Suprapubic skin (tissue), 4 donors: Measurements from ENCODE around the gene NSF. TPM values are rescaled to one million over a fixed set of nuclear protein-coding genes. Genes with fewer than 3 reads are reported as not detected.

Experiments used
- DNase-seq, 2 donors: peaks; one replicate each; pipeline ENCODE4 v3.0.0-alpha.2; 2019; ENCODE audit warnings: low spot score in 2 of 2
- H3K27ac ChIP-seq: fragments of 200-600 bp; sonication (generic); one replicate; pipeline ENCODE4 v1.5.1; 2019
- H3K27me3 ChIP-seq: fragments of 200-600 bp; sonication (generic); one replicate; pipeline ENCODE4 v1.5.1; 2019
- H3K36me3 ChIP-seq: fragments of 200-600 bp; sonication (generic); one replicate; pipeline ENCODE4 v1.5.1; 2019
- H3K4me1 ChIP-seq: fragments of 200-600 bp; sonication (generic); one replicate; pipeline ENCODE4 v1.5.1; 2019
- H3K4me3 ChIP-seq: fragments of 200-600 bp; sonication (generic); one replicate; pipeline ENCODE4 v1.5.1; 2019; ENCODE audit warnings: mild to moderate bottlenecking
- H3K9me3 ChIP-seq: fragments of 200-600 bp; sonication (generic); one replicate; pipeline ENCODE4 v1.5.1; 2019
- CTCF ChIP-seq, 2 donors: fragments of 200-600 bp in 1 of 2; fragments of 450-650 bp in 1 of 2; sonication (generic) in 1 of 2; IDR thresholded peaks; one replicate each; pipeline ENCODE4 v1.5.1; 2016 to 2019; ENCODE audit warnings: antibody characterized with exemption in 2 of 2, mild to moderate bottlenecking in 1 of 2, moderate library complexity in 1 of 2
- EP300 ChIP-seq: sonication (generic); formaldehyde crosslinking; IDR thresholded peaks from one replicate; pipeline ENCODE4 v1.6.1; 2017; ENCODE audit warnings: antibody characterized with exemption
- POLR2A ChIP-seq, 2 donors: fragments of 450-650 bp; IDR thresholded peaks; one replicate each; pipeline ENCODE4 v1.6.1; 2017; ENCODE audit warnings: antibody characterized with exemption in 2 of 2, mild to moderate bottlenecking in 2 of 2, moderate library complexity in 2 of 2
- POLR2AphosphoS5 ChIP-seq, 3 donors: sonication (generic); formaldehyde crosslinking; IDR thresholded peaks; one replicate each; pipeline ENCODE4 v1.6.1; 2017; ENCODE audit warnings: antibody characterized with exemption in 3 of 3
- WGBS: methylation state at CpG from one replicate; pipeline ENCODE4 v1.1.5; 2018; 5-methylcytosine and 5-hydroxymethylcytosine counted together
- total RNA-seq, 4 donors: library from RNA; depleted of rRNA; stranded (reverse); fragments of >200 nt; gene quantifications; one replicate each; pipeline ENCODE4 v1.1.0, GENCODE V29; 2016

The NSF gene
- total RNA-seq, 4 donors from 2014 or later: 20.3 to 41.9 (median 29.0) TPM

GRCh38 chr17:46741122-46741730, 150.8 kb downstream of the NSF start:
- no peaks in the 10 kb centered on the region for H3K9me3 ChIP-seq
- TF ChIP-seq EP300: no peak
- no peak for TF ChIP-seq POLR2AphosphoS5 (IDR thresholded peaks at IDR 0.05)
- TF ChIP-seq CTCF (IDR thresholded peaks at IDR 0.05): no peak
- no peak for TF ChIP-seq POLR2A (IDR thresholded peaks at IDR 0.05)
- no peak for DNase-seq
- H3K27me3 ChIP-seq: no peaks in the 10 kb centered on the region
- no peak overlapping the region for H3K4me3 ChIP-seq
- WGBS: 64% methylated on average over 2 of the region's 2 CpGs
- H3K27ac ChIP-seq: no peak overlapping the region
- no peaks in the 10 kb centered on the region for H3K4me1 ChIP-seq
- peaks cover 9% of the 10 kb centered on the region for H3K36me3 ChIP-seq

- 58% methylated on average over 7 of the region's 7 CpGs for WGBS
- TF ChIP-seq CTCF (IDR thresholded peaks at IDR 0.05): no peak
- TF ChIP-seq EP300: no peak
- no peak for TF ChIP-seq POLR2A (IDR thresholded peaks at IDR 0.05)
- TF ChIP-seq POLR2AphosphoS5 (IDR thresholded peaks at IDR 0.05): no peak
- H3K4me3 ChIP-seq: no peak overlapping the region
- no peaks in the 10 kb centered on the region for H3K4me1 ChIP-seq
- no peaks in the 10 kb centered on the region for H3K9me3 ChIP-seq
- H3K27ac ChIP-seq: no peak overlapping the region
- DNase-seq: no peak
- no peaks in the 10 kb centered on the region for H3K27me3 ChIP-seq
- peaks cover 9% of the 10 kb centered on the region for H3K36me3 ChIP-seq
These were observed 152.2 kb downstream of the NSF start for GRCh38 chr17:46742565-46743270.

- Histone ChIP-seq H3K9me3 (no peaks in the 10 kb centered on the region), H3K27ac (no peak overlapping the region), H3K4me3 (no peak overlapping the region), H3K4me1 (no peaks in the 10 kb centered on the region), H3K27me3 (no peaks in the 10 kb centered on the region), H3K36me3 (peaks cover 4% of the 10 kb centered on the region)
- 90% methylated on average over 1 of the region's 1 CpG for WGBS
- no peak for DNase-seq
- TF ChIP-seq CTCF (IDR thresholded peaks at IDR 0.05): no peak
- TF ChIP-seq POLR2A (IDR thresholded peaks at IDR 0.05): no peak
- no peak for TF ChIP-seq POLR2AphosphoS5 (IDR thresholded peaks at IDR 0.05)
- no peak for TF ChIP-seq EP300
These were observed 154.0 kb downstream of the NSF start for GRCh38 chr17:46744441-46744840.

- WGBS: 90% methylated on average over 3 of the region's 3 CpGs
- no peak for DNase-seq
- Histone ChIP-seq H3K4me1 (no peaks in the 10 kb centered on the region), H3K27ac (no peak overlapping the region), H3K4me3 (no peak overlapping the region), H3K36me3 (peaks cover 9% of the 10 kb centered on the region), H3K27me3 (no peaks in the 10 kb centered on the region), H3K9me3 (no peaks in the 10 kb centered on the region)
- TF ChIP-seq POLR2A (IDR thresholded peaks at IDR 0.05) (no peak), CTCF (IDR thresholded peaks at IDR 0.05) (no peak), EP300 (no peak), POLR2AphosphoS5 (IDR thresholded peaks at IDR 0.05) (no peak)
These were observed 154.9 kb downstream of the NSF start for GRCh38 chr17:46745376-46745775.

GRCh38 chr17:46751425-46751824, 161.0 kb downstream of the NSF start:
- Histone ChIP-seq H3K27me3 (no peaks in the 10 kb centered on the region), H3K4me1 (no peaks in the 10 kb centered on the region)
- WGBS: 66% methylated on average over 4 of the region's 4 CpGs

More at GRCh38 chr17:46751425-46751824, 161.0 kb downstream of the NSF start:
- H3K27ac ChIP-seq: no peak overlapping the region
- no peak overlapping the region for H3K4me3 ChIP-seq
- no peaks in the 10 kb centered on the region for H3K9me3 ChIP-seq
- no peak for TF ChIP-seq POLR2A (IDR thresholded peaks at IDR 0.05)
- TF ChIP-seq POLR2AphosphoS5 (IDR thresholded peaks at IDR 0.05): no peak
- no peak for DNase-seq
- peaks cover 35% of the 10 kb centered on the region for H3K36me3 ChIP-seq
